Fibroblast of mammary gland (primary cell): ENCODE data around the gene MYD88.

Experiments
- DNase-seq: peaks from one replicate; pipeline ENCODE4 v3.0.0-alpha.2; 2010; ENCODE audit warnings: low read depth
- H3K4me3 ChIP-seq: 2 replicates; pipeline ENCODE4 v1.5.1; 2011; ENCODE audit warnings: low read depth, mild to moderate bottlenecking, low read length, moderate library complexity; ENCODE audit not compliant: control insufficient read depth
- CTCF ChIP-seq: conservative IDR thresholded peaks from 2 replicates; pipeline ENCODE4 v1.5.1; 2011; ENCODE audit warnings: low read depth, low read length, inconsistent platforms; ENCODE audit not compliant: control insufficient read depth, insufficient read depth

The MYD88 gene

DNA sequence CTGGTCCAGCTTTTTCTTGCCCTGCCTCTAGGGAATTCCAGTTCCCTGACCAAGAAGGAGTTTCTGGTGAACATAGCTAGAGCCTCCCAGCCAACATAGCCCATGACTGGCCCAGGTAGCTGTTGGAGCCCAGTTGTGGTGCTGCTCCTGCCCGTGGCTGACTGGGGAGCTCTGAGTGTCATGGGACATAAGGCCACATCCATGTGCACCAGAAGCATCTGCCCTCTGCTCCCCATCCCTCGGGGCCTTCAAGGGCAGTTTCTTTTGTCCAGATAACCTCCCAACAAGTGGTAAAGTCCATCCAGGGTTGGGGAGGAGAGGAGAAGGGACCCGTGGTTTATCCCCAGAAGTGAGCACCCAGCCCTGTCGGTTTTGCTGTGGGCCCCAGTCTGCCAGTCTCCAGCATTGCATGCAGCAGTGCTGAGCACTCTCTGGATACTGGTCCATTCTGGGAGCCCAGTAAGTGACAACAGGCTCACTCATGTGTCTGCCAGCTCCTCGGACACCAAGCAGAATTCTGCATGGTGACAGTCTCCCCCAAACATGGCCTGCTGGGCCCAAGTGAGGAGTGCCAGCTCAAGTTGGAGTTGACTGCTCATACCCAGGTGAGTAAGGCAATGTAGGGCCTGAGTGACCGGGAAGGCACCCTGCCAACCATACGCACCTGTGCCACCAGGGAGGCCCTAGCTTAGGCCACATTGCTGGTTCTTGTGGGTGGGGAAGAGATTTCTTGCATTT is 30.4 kb upstream of the MYD88 start:
- no peak for DNase-seq
- H3K4me3 ChIP-seq, result no peak overlapping the region
- TF ChIP-seq CTCF, result no peak

DNA sequence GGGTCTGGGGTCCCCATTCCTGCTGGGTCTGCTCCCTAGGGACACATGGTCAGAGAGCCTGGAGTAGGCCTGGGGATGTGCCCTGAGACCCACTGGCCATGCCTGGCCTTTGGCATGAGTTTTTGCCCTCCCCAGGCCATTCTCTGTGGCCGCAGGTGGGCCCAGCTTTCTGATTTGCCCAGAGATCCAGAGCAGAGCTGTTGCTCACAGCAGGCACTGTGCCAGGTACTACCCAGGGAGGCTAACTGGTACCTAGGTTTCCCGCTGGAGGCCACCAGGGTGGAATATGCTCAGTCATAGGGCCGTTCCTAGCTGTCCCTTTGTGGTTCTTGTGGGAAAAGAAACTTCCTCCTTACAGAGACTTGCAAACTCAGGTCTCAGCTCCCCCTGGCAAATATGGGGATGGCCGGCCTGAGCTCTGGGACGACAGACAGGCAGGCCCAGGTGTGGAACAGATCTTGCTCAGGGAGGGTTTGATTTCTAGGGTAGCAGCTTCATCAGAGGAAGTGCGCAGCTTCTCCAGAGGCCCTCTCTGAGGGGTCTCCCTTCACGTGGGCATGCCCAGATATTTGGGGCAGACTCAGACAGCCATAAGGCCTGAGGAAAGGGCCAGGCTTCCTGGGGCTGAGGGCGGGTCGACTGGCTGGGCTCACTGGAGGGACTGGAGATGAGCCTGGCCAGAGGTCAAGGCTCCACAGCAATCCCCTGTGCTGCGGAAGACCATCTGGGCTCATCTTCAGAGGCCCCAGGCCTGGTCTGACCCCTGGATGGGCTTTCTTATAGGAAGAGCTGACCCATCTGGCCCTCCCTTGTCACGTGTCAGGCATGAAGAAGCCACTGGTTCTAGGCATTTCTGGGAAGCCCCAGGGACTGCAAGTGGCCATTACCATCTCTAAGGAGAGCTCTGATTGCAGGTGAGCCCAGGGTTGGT is 29.5 kb upstream of the MYD88 start:
- TF ChIP-seq CTCF, result no peak

GRCh38 chr3:38109580-38110313 is 28.7 kb upstream of the MYD88 start:
- TF ChIP-seq CTCF, result no peak
- H3K4me3 ChIP-seq, result no peak overlapping the region
- no peak for DNase-seq

More for the DNA sequence above, 29.5 kb upstream of the MYD88 start:
- H3K4me3 ChIP-seq, result no peak overlapping the region
- DNase-seq, result no peak

DNA sequence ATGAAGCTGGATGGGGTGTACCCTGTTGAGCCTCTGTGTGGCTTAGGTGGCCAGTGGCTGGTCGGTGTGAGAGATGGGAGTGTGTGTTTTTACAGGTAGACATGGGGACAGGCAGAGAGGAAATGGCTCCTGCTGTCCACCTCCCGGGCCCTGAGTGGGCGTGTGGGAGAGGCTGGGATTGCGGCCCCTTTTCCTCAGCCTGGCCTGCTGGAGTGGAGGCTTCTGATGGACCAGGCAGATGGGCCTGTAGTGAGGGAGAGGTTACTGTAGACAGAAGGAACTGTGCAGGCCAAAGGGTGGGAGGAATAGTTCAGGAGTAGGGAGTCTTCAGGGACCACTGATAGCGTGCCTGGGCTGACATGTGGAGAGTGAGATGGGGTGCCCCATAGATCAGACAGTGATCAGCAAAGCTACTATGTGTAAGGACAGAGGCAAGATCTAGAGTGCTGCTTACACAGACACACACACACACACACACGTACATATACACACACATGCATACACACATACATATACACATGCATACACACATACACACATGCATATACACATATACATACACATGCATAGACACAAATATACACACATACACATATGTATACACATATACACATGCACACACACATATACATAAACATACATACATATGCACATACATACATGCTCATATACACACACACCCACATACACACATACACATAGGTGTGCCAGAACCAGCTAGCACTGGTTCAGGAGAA is 28.0 kb upstream of the MYD88 start:
- no peak overlapping the region for H3K4me3 ChIP-seq
- no peak for DNase-seq
- TF ChIP-seq CTCF, result no peak

DNA sequence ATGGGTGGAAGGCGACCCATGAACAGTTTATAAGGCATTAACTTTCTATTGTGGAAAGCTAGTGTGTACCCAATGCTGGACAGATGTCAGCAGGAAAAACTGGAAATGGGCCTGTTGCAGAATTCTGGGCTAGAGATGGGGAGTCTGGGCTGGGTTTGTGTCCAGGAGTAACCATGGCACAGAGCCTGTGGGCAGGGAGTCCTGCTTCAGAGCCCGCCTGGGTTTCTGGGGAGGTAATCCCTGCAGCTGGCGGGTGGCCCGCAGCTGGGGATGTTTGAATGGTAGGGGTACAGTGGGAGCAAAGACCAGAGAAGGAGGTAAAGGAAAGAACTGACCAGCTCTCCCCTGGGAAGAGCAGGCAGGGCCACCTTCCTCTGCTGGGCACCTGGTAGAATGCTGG is 27.3 kb upstream of the MYD88 start:
- TF ChIP-seq CTCF, result no peak

DNA sequence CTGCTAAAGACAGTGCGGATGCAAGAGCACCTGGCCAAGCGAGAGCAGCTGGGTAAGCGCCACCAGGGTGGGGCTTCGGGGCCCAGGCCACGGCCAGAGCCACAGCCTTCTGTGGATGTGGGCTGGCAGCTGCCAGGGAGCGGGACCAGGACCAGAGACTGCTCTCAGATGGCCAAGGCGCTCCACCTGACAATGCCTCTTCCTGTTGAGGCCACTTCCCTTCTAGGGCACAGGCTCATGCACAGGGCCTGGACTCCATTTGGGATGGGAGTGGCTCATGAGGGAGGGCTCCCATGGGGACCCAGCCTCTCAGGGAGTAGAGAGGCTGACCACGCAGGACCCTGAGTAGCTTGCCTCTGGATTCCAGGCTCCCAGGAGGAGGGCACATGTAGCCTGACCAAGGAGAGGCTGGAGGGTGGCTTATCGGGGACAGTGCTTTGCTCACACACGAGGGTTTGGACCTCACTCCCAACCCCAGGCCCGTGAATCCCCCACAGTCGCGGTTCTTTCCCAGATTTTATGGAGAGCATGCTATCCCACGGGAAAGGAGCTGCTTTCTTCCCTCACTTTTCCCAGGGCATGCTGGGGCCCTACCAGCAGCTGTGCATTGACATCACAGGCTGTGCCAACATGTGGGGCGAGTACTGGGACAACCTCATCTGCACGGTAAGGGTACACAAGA is 26.6 kb upstream of the MYD88 start:
- no peak for DNase-seq
- no peak for TF ChIP-seq CTCF

More for the DNA sequence above, 27.3 kb upstream of the MYD88 start:
- DNase-seq, result no peak
- H3K4me3 ChIP-seq, result no peak overlapping the region

More for the DNA sequence above, 26.6 kb upstream of the MYD88 start:
- H3K4me3 ChIP-seq, result no peak overlapping the region
